HG03442 (cell line): ENCODE data around the gene PPP4R1.

Experiments used
- ATAC-seq: cut with Tn5 transposase; IDR thresholded peaks from one replicate; pipeline ENCODE4 v1.9.1; 2021; ENCODE audit warnings: mild to moderate bottlenecking, moderate library complexity; ENCODE audit not compliant: unreplicated experiment

Gene PPP4R1

GRCh38 chr18:9549405-9549804 lies 65.0 kb downstream of the PPP4R1 start:
- no peak for ATAC-seq

- ATAC-seq, result no peak
These were observed 66.6 kb downstream of the PPP4R1 start for GRCh38 chr18:9547782-9548181.

- ATAC-seq, result no peak
These were observed 67.9 kb downstream of the PPP4R1 start for GRCh38 chr18:9546468-9546867.

- ATAC-seq, result no peak
These were observed 69.3 kb downstream of the PPP4R1 start for GRCh38 chr18:9545029-9545428.

- no peak for ATAC-seq
These were observed 71.4 kb downstream of the PPP4R1 start for GRCh38 chr18:9542924-9543323.

GRCh38 chr18:9539938-9540337 lies 74.4 kb downstream of the PPP4R1 start:
- no peak for ATAC-seq

GRCh38 chr18:9539283-9539682 lies 75.1 kb downstream of the PPP4R1 start:
- ATAC-seq, result no peak

GRCh38 chr18:9537677-9538076 lies 76.7 kb downstream of the PPP4R1 start:
- ATAC-seq, result no peak

- ATAC-seq, result no peak
These were observed 77.8 kb downstream of the PPP4R1 start for GRCh38 chr18:9536354-9537152.

- no peak for ATAC-seq
These were observed 78.8 kb downstream of the PPP4R1 start for GRCh38 chr18:9535430-9535991.

- ATAC-seq, result no peak
These were observed 79.5 kb downstream of the PPP4R1 start for GRCh38 chr18:9534844-9535243.

GRCh38 chr18:9531791-9532410 lies 82.5 kb downstream of the PPP4R1 start:
- no peak for ATAC-seq

GRCh38 chr18:9530226-9531009 lies 83.9 kb downstream of the PPP4R1 start:
- ATAC-seq, result no peak

- ATAC-seq, result no peak
These were observed 87.9 kb downstream of the PPP4R1 start for GRCh38 chr18:9526458-9526857.

- no peak for ATAC-seq
These were observed 91.4 kb downstream of the PPP4R1 start for GRCh38 chr18:9522952-9523351.

GRCh38 chr18:9521770-9522169 lies 92.6 kb downstream of the PPP4R1 start:
- no peak for ATAC-seq

- no peak for ATAC-seq
These were observed 93.7 kb downstream of the PPP4R1 start for GRCh38 chr18:9520666-9521065.

- no peak for ATAC-seq
These were observed 95.0 kb downstream of the PPP4R1 start for GRCh38 chr18:9519399-9519798.

- no peak for ATAC-seq
These were observed 96.5 kb downstream of the PPP4R1 start for GRCh38 chr18:9517869-9518268.

GRCh38 chr18:9516437-9517064 lies 97.8 kb downstream of the PPP4R1 start:
- no peak for ATAC-seq

GRCh38 chr18:9513971-9514512 lies 100.3 kb downstream of the PPP4R1 start:
- no peak for ATAC-seq
